Adrenal gland (tissue), 12 donors: ENCODE data around the gene MYH6. TPM values are rescaled to one million over a fixed set of nuclear protein-coding genes. Genes with fewer than 3 reads are reported as not detected.

Experiments used
- DNase-seq, 7 donors: peaks; one replicate each; pipeline ENCODE4 v3.0.0-alpha.2; 2019 to 2020
- H3K27ac ChIP-seq, 5 donors: fragments of 200-600 bp; sonication (generic) in 4 of 5; 1 replicate in 3 of 5; 2 replicates in 2 of 5; pipeline versions ENCODE4 v1.5.1 to v1.8.0; 2016 to 2020; ENCODE audit warnings: mild to moderate bottlenecking in 1 of 5
- H3K27me3 ChIP-seq: fragments of 200-600 bp; 2 replicates; pipeline ENCODE4 v1.8.0; 2021
- H3K36me3 ChIP-seq, 2 donors: fragments of 200-600 bp; replicated peaks in 1 of 2; 1 replicate in 1 of 2; 2 replicates in 1 of 2; pipeline versions ENCODE4 v1.5.1 to v1.8.0; 2018 to 2022
- H3K4me1 ChIP-seq, 2 donors: fragments of 200-600 bp; replicated peaks in 1 of 2; 1 replicate in 1 of 2; 2 replicates in 1 of 2; pipeline versions ENCODE4 v1.5.1 to v1.8.0; 2018 to 2021
- H3K4me3 ChIP-seq, 4 donors: fragments of 200-600 bp; sonication (generic) in 3 of 4; one replicate each; pipeline ENCODE4 v1.5.1; 2016 to 2018
- H3K9me3 ChIP-seq, 3 donors: fragments of 200-600 bp; sonication (generic) in 1 of 3; replicated peaks in 1 of 3; 1 replicate in 2 of 3; 2 replicates in 1 of 3; pipeline versions ENCODE4 v1.5.1 to v1.8.0; 2016 to 2021
- POLR2A ChIP-seq, 2 donors: fragments of 450-650 bp; IDR thresholded peaks; one replicate each; pipeline ENCODE4 v1.6.1; 2017; ENCODE audit warnings: antibody characterized with exemption in 2 of 2, mild to moderate bottlenecking in 2 of 2, moderate library complexity in 1 of 2
- WGBS, 4 donors: extraction: QIAGEN DNeasy Blood & Tissue Kit in 2 of 4; methylation state at CpG; one replicate each; pipeline versions ENCODE4 v1.1.5 to v1.1.7; 2013 to 2017; 5-methylcytosine and 5-hydroxymethylcytosine counted together
- intact Hi-C, 2 donors: fragments of 100-400 bp; cut with DNase I; formaldehyde crosslinking; loops; one replicate each; pipeline versions ENCODE4 v1.14.1 to v1.15.0; 2022 to 2023
- polyA plus RNA-seq, 3 donors: library from polyadenylated mRNA; stranded (reverse); fragments of 200-250 nt in 2 of 3; fragments of 350-450 nt in 1 of 3; fragmentation: Illumina TruSeq in 1 of 3; extraction: RNeasy Lipid Tissue Mini Kit (QIAGEN cat#74804) in 1 of 3; gene quantifications; one replicate each; pipeline ENCODE4 v1.2.3, GENCODE V29; 2013 to 2014
- total RNA-seq, 9 donors: library from RNA; depleted of rRNA in 4 of 9; stranded (reverse); fragments of >200 nt in 4 of 9; fragments of 120-200 nt in 1 of 9; fragmentation: NEBNext Ultra II Directional in 1 of 9; extraction: Animal tissue kit (Norgen Biotek cat#: 25700) in 1 of 9; gene quantifications; one replicate each; pipeline versions ENCODE4 v1.1.0 to v1.2.4, GENCODE V29; 2013 to 2023
- TF ChIP-seq, protein P1 (sequence below), 6 experiments: fragments of 450-650 bp in 4 of 6; fragments of 200-600 bp in 2 of 6; sonication (generic) in 1 of 6; IDR thresholded peaks; 1 replicate in 5 of 6; 2 replicates in 1 of 6; pipeline versions ENCODE4 v1.5.1 to v1.8.0; 2016 to 2021; ENCODE audit warnings: antibody characterized with exemption in 6 of 6, mild to moderate bottlenecking in 2 of 6, moderate library complexity in 1 of 6
- donor health status: healthy with polysubstance abuse.
- donor health status: Bipolar disorder and iron deficiency.
- donor health status: DM: yes; HTN: yes; CAD: no.
- donor health status: DM: no; HTN: no; CAD: no.
- donor health status: DM: no; HTN: no; CAD: no.
- donor health status: DM: yes; HTN: yes; CAD: no.

The MYH6 gene
- total and polyA plus RNA-seq, 12 donors, result under 0.01 to 5.2 (median 0.27) TPM; not detected in 5

DNA sequence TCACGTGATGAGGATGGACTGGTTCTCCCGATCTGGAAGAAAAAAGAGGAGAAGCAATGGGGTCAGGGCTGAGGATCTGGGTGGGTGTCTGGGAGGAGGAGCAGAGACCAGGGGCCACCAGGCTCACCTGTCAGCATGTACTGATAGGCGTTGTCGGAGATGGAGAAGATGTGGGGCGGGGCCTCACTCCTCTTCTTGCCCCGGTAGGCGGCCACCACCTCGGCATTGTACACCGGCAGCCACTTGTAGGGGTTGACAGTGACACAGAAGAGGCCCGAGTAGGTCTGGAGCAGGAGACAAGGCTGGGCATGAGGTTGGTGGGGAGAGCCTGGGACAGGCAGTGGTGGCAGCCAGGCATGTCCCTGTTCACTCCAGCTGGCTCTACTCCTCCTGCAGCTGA is 3.0 kb downstream of the MYH6 start:
- H3K36me3 ChIP-seq, result no peaks in the 10 kb centered on the region

GRCh38 chr14:23404331-23404900 is 3.7 kb downstream of the MYH6 start:
- H3K36me3 ChIP-seq, result no peaks in the 10 kb centered on the region
- WGBS, 4 donors, result 83 to 90% (median 87%) methylated on average over 6 to 14 of the region's 14 CpGs
- H3K27me3 ChIP-seq, result no peaks in the 10 kb centered on the region
- intact Hi-C loops, result no loop called here
- no peak for DNase-seq
- H3K27ac ChIP-seq, result no peak overlapping the region
- no peaks in the 10 kb centered on the region for H3K9me3 ChIP-seq
- no peaks in the 10 kb centered on the region for H3K4me1 ChIP-seq
- no peak overlapping the region for H3K4me3 ChIP-seq
- TF ChIP-seq, protein P1, sequence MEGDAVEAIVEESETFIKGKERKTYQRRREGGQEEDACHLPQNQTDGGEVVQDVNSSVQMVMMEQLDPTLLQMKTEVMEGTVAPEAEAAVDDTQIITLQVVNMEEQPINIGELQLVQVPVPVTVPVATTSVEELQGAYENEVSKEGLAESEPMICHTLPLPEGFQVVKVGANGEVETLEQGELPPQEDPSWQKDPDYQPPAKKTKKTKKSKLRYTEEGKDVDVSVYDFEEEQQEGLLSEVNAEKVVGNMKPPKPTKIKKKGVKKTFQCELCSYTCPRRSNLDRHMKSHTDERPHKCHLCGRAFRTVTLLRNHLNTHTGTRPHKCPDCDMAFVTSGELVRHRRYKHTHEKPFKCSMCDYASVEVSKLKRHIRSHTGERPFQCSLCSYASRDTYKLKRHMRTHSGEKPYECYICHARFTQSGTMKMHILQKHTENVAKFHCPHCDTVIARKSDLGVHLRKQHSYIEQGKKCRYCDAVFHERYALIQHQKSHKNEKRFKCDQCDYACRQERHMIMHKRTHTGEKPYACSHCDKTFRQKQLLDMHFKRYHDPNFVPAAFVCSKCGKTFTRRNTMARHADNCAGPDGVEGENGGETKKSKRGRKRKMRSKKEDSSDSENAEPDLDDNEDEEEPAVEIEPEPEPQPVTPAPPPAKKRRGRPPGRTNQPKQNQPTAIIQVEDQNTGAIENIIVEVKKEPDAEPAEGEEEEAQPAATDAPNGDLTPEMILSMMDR (IDR thresholded peaks at IDR 0.05), result no peak
- no peak for TF ChIP-seq POLR2A (IDR thresholded peaks at IDR 0.05)

More for the DNA sequence above, 3.0 kb downstream of the MYH6 start:
- 77 to 89% (median 83%) methylated on average over 10 of the region's 10 CpGs for WGBS, 4 donors
- intact Hi-C loops, result no loop called here
- Histone ChIP-seq H3K4me3 (no peak overlapping the region), H3K4me1 (no peaks in the 10 kb centered on the region), H3K27me3 (no peaks in the 10 kb centered on the region), H3K9me3 (no peaks in the 10 kb centered on the region), H3K27ac (no peak overlapping the region)
- no peak for DNase-seq
- TF ChIP-seq, protein P1 (IDR thresholded peaks at IDR 0.05), result no peak
- no peak for TF ChIP-seq POLR2A (IDR thresholded peaks at IDR 0.05)

DNA sequence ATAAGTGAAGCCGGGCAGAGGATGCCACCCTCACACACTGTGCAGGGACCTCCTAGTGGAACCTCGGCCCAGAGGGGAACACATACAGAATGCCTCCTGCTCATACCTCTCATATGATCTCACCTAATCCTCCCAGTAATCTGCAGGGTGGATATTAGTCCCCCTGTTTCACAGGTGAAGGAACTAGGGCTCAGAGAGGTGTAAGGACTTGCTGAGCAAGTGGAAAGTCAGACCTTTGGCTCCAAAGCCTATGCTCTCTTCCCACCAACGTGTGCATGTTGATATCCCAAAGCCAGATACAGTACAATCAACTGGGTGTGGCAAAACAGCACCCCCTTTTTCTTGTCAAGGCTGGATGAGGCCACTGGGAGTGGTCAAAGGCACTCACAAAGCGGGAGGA is 4.2 kb downstream of the MYH6 start:
- no peak overlapping the region for H3K27ac ChIP-seq
- H3K36me3 ChIP-seq, result no peaks in the 10 kb centered on the region

GRCh38 chr14:23403139-23403438 is 5.0 kb downstream of the MYH6 start:
- H3K36me3 ChIP-seq, result no peaks in the 10 kb centered on the region
- DNase-seq, result no peak
- 62 to 65% (median 64%) methylated on average over 7 of the region's 7 CpGs for WGBS, 4 donors
- no peaks in the 10 kb centered on the region for H3K9me3 ChIP-seq
- no peak overlapping the region for H3K4me3 ChIP-seq
- TF ChIP-seq, protein P1 (IDR thresholded peaks at IDR 0.05), result no peak
- TF ChIP-seq POLR2A (IDR thresholded peaks at IDR 0.05), result no peak
- H3K4me1 ChIP-seq, result no peaks in the 10 kb centered on the region
- intact Hi-C loops, result no loop called here
- no peak overlapping the region for H3K27ac ChIP-seq
- H3K27me3 ChIP-seq, result no peaks in the 10 kb centered on the region

More for the DNA sequence above, 4.2 kb downstream of the MYH6 start:
- Histone ChIP-seq H3K4me1 (no peaks in the 10 kb centered on the region), H3K4me3 (no peak overlapping the region), H3K27me3 (no peaks in the 10 kb centered on the region), H3K9me3 (no peaks in the 10 kb centered on the region)
- no peak for DNase-seq
- 65 to 79% (median 77%) methylated on average over 4 of the region's 4 CpGs for WGBS, 4 donors
- TF ChIP-seq, protein P1 (IDR thresholded peaks at IDR 0.05), result no peak
- no peak for TF ChIP-seq POLR2A (IDR thresholded peaks at IDR 0.05)
- intact Hi-C loops, result no loop called here
